HT1080 (cell line): ENCODE results near the gene FAM234B. TPM values are rescaled to one million over a fixed set of nuclear protein-coding genes. Genes with fewer than 3 reads are reported as not detected.
"Not testable (repeated sequence)": the region's sequence is repeated elsewhere in the genome, so short reads cannot be mapped to it uniquely, and the experiment has no call there.

Source experiments
- DNase-seq: peaks from one replicate; pipeline ENCODE4 v3.0.0-alpha.2; 2015; ENCODE audit warnings: low read depth
- total RNA-seq: library from RNA; depleted of rRNA; stranded (reverse); fragments of >200 nt; shearing (Covaris generic); gene quantifications from 2 replicates; pipeline ENCODE4 v1.2.3, GENCODE V29; 2014

Gene FAM234B
- total RNA-seq, 1 experiment from 2014 or later: 4.5 TPM

DNA sequence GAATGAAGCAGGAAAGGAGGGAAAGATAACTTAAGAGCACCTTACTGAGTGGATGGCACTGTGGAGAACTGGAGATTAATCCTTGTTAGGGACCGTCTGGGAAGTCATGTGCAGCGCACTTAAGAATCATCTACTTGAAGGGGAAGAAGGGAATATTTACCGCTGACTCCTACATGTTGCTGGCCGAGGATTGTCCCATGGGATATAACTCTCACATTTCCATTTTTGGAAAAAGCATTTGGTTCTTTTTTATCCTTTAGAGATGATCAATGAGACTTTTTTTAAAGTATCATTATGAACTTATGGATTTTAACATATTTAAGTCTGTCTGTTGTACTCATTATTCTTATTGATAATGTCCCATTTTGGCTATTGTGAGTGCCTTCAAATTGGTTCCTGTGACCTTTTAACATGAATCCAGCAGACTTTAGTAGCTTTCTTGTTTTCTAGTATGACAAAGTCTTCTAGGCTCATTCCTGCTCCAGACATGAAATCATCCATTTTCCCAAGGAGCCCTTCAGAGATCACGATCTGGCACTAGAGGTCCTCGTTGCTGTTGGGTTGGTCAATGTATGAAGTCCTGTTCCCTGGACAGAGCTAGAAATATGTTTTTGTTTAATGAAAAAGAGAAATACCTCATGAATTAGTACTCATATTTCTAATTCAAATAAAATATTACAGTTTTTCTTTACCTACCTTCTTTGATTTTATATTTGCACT is 20.2 kb upstream of the FAM234B start:
- no peak for DNase-seq

GRCh38 chr12:13024531-13024916 is 19.7 kb upstream of the FAM234B start:
- DNase-seq: no peak

DNA sequence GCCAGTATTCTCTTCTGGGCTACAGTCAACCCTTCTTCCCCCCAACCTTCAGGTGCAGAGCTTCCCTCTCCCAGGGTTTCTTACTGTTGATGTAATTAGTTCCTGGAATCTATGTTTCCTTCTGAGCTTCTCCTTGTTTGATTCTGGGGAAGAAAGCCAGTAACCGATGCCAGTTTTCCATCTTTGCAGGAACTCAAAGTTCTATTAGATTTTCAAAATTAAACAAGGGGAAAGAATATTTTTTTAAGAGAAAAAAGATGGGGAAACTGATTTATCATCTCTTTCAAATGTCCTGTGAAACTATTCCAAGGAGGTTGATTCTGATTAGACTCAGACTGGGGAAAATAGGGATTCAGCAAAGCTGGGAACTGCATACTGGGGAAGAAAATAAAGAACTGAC is 17.9 kb upstream of the FAM234B start:
- no peak for DNase-seq

GRCh38 chr12:13027032-13027431 is 17.1 kb upstream of the FAM234B start:
- no peak for DNase-seq

DNA sequence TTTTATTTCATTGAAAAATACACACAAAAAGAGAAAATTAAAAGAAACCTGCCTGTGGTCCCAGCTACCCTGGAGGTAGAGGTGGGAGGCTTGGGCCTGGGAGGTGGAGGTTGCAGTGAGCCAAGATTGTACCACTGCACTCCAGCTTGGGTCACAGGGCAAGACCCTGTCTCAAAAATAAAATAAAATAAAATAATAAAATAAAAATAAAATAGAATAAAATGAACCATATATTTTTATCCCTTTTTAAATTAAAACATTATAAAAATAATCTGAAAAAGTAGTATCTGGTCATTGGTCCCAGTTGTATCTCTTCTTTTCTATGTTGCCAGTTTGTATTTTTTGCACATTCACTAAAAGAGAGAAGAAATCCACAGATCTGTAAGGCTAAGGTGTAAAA is 16.7 kb upstream of the FAM234B start:
- DNase-seq: no peak

DNA sequence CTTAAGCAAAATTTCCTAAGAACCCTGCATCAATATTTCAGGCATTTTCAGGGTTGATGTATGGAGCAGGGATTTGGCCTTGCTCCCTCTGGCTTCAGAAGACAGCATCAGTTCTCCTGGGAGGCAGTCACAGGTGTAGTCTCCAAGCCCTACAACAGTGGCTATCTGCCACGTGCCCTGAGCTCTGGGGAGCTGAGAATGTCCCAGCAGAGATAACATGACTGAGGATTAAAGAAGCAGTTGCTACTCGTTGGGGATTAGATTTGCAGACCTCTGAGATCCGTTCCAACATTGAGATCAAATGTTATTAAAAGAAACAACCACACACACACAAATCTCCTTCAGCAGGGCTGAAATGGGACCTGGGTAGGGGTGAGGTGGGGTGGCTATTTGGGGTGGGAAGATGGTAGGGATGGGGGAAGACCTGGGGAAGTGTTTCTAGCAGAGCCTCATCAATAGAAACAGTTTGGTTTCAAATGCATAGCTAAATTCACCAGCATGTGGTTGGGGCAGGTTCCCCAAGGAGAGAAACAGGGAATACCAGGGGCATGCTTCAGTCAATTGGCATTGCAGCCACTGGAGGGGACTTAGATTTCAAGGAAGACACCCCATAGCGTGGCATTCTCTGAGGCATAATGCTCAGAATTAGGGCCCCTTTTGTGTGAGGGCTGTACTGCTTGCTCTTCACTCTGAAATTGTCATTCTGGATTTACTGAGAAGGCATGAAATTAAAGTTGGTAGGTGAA is 15.2 kb upstream of the FAM234B start:
- no peak for DNase-seq

DNA sequence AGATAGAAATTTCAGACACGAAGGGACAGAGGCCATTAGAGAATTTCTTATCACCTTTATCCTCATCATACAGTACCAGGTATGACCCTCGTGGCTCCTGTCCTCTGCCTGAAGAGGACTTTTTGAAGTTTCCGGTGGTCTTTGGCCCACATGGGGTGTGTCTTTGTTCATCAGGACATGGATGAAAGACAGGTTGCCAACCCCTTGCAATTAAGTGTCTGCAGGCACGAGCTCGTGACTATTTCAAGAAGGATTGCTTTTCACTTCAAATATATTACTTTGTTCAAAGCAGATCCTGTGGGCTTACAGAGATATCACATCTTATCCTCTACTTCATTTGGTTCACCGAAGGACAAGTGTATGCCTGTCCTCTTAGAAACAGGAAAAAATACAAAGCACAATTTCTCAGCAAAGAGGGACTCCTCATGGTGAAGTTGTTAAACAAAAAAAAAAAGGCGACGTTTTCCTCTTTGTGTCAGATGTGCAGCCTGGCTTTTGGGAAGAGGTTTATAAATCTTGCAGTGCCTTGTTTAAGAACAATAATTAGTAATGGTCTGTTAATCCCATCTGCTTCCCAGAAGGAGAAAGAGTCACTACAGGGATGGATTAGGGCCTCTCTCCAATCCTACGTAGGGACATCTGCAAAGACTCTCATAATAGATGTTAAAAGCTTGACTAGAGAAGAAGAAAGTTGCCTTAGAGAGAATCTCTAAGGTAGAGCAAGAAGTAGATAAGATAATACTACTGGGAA is 13.5 kb upstream of the FAM234B start:
- no peak for DNase-seq

- DNase-seq: no peak
Measured at GRCh38 chr12:13032164-13032563, 12.0 kb upstream of the FAM234B start.

- DNase-seq: no peak
Measured at GRCh38 chr12:13033476-13033875, 10.7 kb upstream of the FAM234B start.

DNA sequence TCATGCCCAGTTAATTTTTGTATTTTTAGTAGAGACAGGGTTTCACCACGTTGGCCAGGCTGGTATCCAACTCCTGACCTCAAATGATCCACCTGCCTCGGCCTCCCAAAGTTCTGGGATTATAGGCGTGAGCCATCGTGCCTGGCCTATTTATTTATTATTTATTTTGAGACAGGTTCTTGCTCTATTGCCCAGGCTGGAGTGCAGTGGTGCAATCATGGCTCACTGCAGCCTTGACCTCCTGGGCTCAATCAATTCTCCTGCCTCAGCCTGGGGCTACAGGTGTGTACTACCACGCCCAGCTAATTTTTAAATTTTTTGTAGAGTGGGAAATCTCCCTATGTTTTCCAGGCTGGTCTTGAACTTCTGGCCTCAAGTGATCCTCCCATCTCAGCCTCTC is 8.8 kb upstream of the FAM234B start:
- not testable (repeated sequence) for DNase-seq

DNA sequence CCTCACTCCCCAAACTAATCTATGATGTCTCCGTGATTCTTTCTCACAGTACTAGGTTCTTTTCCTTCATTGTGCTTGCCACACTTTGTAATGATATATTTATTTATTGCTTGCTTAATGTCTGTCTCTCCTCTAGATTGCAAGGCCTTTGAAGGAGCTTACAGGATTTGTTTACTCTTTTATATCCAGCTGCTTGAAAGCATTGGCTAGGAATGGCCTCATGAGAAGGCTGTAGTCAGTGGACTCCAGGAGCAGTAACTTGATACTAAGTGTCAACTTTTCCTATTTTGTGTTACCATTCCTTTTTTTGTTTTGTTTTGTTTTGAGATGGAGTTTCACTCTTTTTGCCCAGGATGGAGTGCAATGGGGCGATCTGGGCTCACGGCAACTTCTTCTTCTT is 7.3 kb upstream of the FAM234B start:
- DNase-seq: no peak

GRCh38 chr12:13038491-13039161 is 5.6 kb upstream of the FAM234B start:
- peak; percentile 35 for DNase-seq

DNA sequence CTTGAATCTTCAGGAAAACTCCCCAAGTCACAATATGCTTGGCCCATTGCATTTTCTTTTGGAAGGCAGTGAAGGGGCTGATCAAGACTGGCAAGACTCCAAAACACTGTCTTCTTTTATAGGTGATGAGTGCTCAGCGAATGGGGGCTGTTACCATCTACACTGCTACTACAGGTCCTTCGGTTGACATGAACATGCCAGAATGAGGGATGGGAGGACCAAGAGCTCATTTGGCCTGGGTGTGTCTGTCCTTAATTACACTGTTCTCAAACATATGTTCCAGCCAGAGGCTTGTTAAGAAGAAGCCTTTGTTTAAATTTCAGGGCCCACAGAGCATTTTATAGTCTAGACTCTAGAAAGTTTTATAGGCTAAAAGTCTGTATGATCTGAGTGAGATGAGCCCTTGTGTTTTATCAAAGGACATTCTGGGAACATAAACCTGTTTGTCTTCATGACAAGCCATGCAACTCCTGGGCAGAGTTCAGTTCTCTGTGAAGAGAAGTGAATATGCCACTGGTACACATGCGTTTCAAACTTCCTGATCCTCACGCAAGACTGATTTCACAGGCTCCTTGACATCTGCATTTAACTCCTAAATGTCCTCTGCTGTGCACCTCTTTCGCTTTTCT is 4.7 kb upstream of the FAM234B start:
- DNase-seq: no peak

GRCh38 chr12:13041224-13041623 is 3.0 kb upstream of the FAM234B start:
- no peak for DNase-seq

GRCh38 chr12:13042666-13043230 is 1.4 kb upstream of the FAM234B start:
- no peak for DNase-seq

DNA sequence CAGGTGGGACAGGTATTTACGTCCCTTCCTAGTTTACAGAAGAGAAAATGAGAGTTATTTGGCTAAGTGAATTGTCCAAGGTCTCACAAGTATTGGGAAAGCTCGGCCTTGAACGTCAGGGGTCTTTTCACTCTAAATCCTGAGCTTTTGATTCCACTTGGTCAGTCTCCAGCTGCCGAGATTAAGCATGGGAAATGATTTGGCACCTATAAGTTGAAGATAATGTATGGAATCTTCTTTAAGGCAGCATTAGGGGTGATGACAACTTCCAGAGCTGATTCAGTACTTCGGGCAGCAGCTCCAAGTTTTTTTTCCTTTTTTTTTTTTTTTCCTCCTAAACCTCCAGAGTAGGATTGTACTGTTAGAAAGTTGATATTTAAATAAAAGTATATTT is 722 bp downstream of the FAM234B start:
- no peak for DNase-seq

DNA sequence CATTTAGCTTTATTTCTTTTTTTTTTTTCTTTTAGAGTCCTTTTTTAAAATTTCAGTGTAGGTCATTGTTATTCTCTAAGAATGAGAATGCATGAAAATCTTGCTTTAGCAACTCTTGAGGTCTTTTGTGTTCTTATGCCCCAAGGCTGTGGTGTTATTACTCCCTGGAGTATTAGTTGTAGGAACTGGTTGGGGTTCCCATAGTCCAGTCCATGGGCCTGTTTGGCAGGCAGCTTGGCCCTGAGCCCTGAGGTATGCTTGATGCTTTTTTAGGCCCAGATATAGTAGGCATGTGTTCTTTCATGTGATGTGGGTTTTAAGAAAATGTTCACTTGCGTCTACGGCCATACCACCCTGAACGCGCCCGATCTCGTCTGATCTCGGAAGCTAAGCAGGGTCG is 1.6 kb downstream of the FAM234B start:
- no peak for DNase-seq

DNA sequence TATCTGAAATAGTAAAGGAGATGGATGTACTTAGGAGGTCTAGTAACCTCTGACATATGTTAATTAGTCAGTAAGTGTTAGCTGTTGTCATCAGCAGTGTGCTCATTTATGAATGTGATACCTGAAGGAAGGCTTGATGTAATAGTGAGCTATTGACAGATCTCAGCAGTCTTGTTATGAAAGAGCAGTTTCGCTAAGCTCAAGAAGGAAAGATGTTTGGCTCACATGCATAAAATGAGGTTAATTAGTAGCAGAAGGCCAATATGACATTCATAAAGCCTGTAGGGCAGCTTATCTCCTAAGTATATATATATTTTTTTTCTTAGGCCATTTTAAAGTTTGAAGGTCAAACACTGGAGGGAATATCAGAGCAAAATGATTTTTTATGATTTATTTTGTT is 2.8 kb downstream of the FAM234B start:
- DNase-seq: no peak

DNA sequence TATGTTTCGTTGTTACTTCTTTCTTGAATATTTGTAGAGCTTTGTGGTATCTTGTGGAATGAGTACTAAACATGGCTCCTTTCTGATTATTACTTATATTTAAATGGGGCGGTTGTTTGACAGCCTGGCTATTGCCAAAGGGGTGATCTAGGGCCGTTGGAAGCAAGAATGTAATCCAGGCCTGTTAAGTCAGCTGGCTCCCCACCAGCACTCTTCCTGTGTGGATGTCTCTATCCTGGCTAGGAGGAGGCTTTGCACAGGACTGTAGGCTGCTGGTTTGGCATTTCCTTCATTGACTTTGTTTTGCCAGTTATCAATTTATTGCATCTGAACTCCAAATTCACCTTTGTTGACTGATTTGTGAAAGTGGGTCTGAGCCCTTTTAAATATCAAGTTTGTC is 5.6 kb downstream of the FAM234B start:
- DNase-seq: no peak

DNA sequence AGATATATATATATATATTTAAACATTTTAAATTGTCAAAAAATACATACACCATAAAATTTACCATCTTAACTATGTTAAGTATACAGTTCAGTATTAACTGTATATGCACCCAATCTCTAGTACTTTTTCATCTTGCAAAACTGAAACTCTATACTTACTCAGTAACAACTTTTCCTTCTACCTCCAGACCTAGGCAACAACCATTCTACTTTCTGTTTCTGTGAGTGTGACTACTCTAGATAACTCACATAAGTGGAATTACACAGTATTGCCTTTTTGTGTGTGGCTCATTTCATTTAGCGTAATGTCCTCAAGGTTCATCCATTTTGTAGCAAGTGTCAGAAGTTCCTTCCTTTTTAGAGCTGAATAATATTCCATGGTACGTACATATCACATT is 8.2 kb downstream of the FAM234B start:
- DNase-seq: no peak

DNA sequence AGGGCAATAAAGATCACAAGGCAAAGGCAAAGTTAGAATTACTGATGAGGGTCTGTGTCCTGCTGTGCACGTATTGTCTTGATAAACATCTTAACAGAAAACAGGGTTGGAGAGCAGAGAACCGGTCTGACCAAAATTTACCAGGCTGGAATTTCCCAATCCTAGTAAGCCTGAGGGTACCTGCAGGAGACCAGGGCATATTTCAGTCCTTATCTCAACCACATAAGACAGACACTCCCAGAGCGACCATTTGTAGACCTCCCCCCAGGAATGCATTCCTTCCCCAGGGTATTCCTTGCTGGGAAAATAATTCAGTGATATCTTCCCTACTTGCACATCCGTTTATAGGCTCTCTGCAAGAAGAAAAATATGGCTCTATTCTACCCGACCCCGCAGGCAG is 9.4 kb downstream of the FAM234B start:
- not testable (repeated sequence) for DNase-seq
